GM23338 (cell line): ENCODE results near the gene RPS18. TPM values are rescaled to one million over a fixed set of nuclear protein-coding genes. Genes with fewer than 3 reads are reported as not detected.
"Not testable (repeated sequence)": the region's sequence is repeated elsewhere in the genome, so short reads cannot be mapped to it uniquely, and the experiment has no call there.

Source experiments
- ATAC-seq: fragments of 200-7000 bp; cut with Tn5 transposase; 3 replicates; pipeline ENCODE4 v1.9.1; 2020
- DNase-seq: peaks from one replicate; pipeline ENCODE4 v3.0.0-alpha.2; 2015; ENCODE audit warnings: low spot score
- H2AFZ ChIP-seq: fragments of 200-600 bp; sonication (generic); 2 replicates; pipeline ENCODE4 v1.8.0; 2016; ENCODE audit warnings: antibody characterized with exemption, mild to moderate bottlenecking, moderate library complexity
- H3F3A ChIP-seq: fragments of 200-600 bp; sonication (generic); replicated peaks from 2 replicates; pipeline ENCODE4 v1.8.0; 2017; ENCODE audit warnings: antibody characterized with exemption, mixed run types, low read depth
- H3K27ac ChIP-seq: fragments of 200-600 bp; sonication (generic); 2 replicates; pipeline ENCODE4 v1.6.1; 2016; ENCODE audit warnings: low read depth
- H3K27me3 ChIP-seq: fragments of 200-600 bp; sonication (generic); 2 replicates; pipeline ENCODE4 v1.8.0; 2016; ENCODE audit warnings: mild to moderate bottlenecking, mixed run types, moderate library complexity; ENCODE audit not compliant: insufficient read depth
- H3K36me3 ChIP-seq: fragments of 200-600 bp; sonication (generic); 2 replicates; pipeline ENCODE4 v1.8.0; 2016; ENCODE audit warnings: mild to moderate bottlenecking; ENCODE audit not compliant: insufficient read depth
- H3K4me1 ChIP-seq: fragments of 200-600 bp; sonication (generic); 2 replicates; pipeline ENCODE4 v1.8.0; 2016; ENCODE audit warnings: mild to moderate bottlenecking, moderate library complexity; ENCODE audit not compliant: insufficient read depth
- H3K4me2 ChIP-seq: fragments of 200-600 bp; sonication (generic); 2 replicates; pipeline ENCODE4 v1.7.1; 2017; ENCODE audit warnings: mixed run types
- H3K4me3 ChIP-seq: fragments of 200-600 bp; sonication (generic); 2 replicates; pipeline ENCODE4 v1.6.1; 2016; ENCODE audit warnings: mixed run types
- H3K79me2 ChIP-seq: fragments of 200-600 bp; sonication (generic); replicated peaks from 2 replicates; pipeline ENCODE4 v1.8.0; 2017; ENCODE audit warnings: mild to moderate bottlenecking; ENCODE audit not compliant: insufficient read depth
- H3K9me2 ChIP-seq: fragments of 200-600 bp; sonication (generic); 2 replicates; pipeline ENCODE4 v1.8.0; 2017; ENCODE audit not compliant: insufficient read depth
- H4K20me1 ChIP-seq: fragments of 200-600 bp; sonication (generic); replicated peaks from 2 replicates; pipeline ENCODE4 v1.8.0; 2017; ENCODE audit warnings: mild to moderate bottlenecking; ENCODE audit not compliant: insufficient read depth
- H3K27ac Mint-ChIP-seq: 2 replicates; pipeline ENCODE4 v1.8.0; 2020; ENCODE audit warnings: inconsistent platforms, mild to moderate bottlenecking, moderate library complexity, mixed read lengths
- H3K27me3 Mint-ChIP-seq: 3 replicates; pipeline ENCODE4 v1.8.0; 2022; ENCODE audit warnings: low read depth, mild to moderate bottlenecking, moderate library complexity, mixed read lengths, inconsistent platforms; ENCODE audit not compliant: insufficient read depth, poor library complexity
- H3K36me3 Mint-ChIP-seq: 3 replicates; pipeline ENCODE4 v1.8.0; 2021; ENCODE audit warnings: low read depth, mild to moderate bottlenecking, inconsistent platforms, moderate library complexity, mixed read lengths
- H3K4me1 Mint-ChIP-seq: 3 replicates; pipeline ENCODE4 v1.8.0; 2020; ENCODE audit warnings: mild to moderate bottlenecking, inconsistent platforms, mixed read lengths
- H3K4me3 Mint-ChIP-seq: 3 replicates; pipeline ENCODE4 v1.8.0; 2021; ENCODE audit warnings: moderate library complexity, mild to moderate bottlenecking, inconsistent platforms, mixed read lengths
- H3K9me3 Mint-ChIP-seq: 3 replicates; pipeline ENCODE4 v1.8.0; 2020; ENCODE audit warnings: moderate library complexity, mild to moderate bottlenecking, inconsistent platforms, mixed read lengths
- CREB1 ChIP-seq: fragments of 250-450 bp; sonication (Bioruptor Pico); IDR thresholded peaks from 2 replicates; pipeline ENCODE4 v1.5.0; 2020; ENCODE audit warnings: low read depth, mild to moderate bottlenecking, moderate library complexity
- EZH2 ChIP-seq: fragments of 200-600 bp; sonication (generic); IDR thresholded peaks from one replicate; pipeline ENCODE4 v1.8.0; 2017; ENCODE audit warnings: antibody characterized with exemption, mild to moderate bottlenecking, low read depth; ENCODE audit not compliant: unreplicated experiment
- EZH2phosphoT487 ChIP-seq: fragments of 200-600 bp; sonication (generic); IDR thresholded peaks from one replicate; pipeline ENCODE4 v1.8.1; 2018; ENCODE audit warnings: antibody characterized with exemption; ENCODE audit not compliant: unreplicated experiment
- JUNB ChIP-seq: IDR thresholded peaks from one replicate; pipeline ENCODE4 v1.6.1; 2016; ENCODE audit warnings: antibody characterized with exemption; ENCODE audit not compliant: unreplicated experiment
- NANOG ChIP-seq: IDR thresholded peaks from 2 replicates; pipeline ENCODE4 v1.6.1; 2016; ENCODE audit warnings: antibody characterized with exemption, borderline replicate concordance
- POLR2AphosphoS5 ChIP-seq: IDR thresholded peaks from 2 replicates; pipeline ENCODE4 v1.6.1; 2016; ENCODE audit warnings: antibody characterized with exemption, low read depth
- STAT1 ChIP-seq: IDR thresholded peaks from one replicate; pipeline ENCODE4 v1.6.1; 2016; ENCODE audit warnings: antibody characterized with exemption; ENCODE audit not compliant: unreplicated experiment
- ZNF114 ChIP-seq: fragments of 250-450 bp; sonication (Bioruptor Pico); IDR thresholded peaks from 2 replicates; pipeline ENCODE4 v1.5.0; 2020; ENCODE audit warnings: mild to moderate bottlenecking, moderate library complexity
- polyA plus RNA-seq: library from polyadenylated mRNA; unstranded; fragments of >200 nt; fragmentation: Nextera tagmentation; extraction: Ambion mirVana; gene quantifications from 2 replicates; pipeline ENCODE4 v1.2.1, GENCODE V29; 2016
- total RNA-seq: library from RNA; depleted of rRNA; stranded (reverse); fragments of >200 nt; shearing (Covaris generic); gene quantifications from 2 replicates; pipeline ENCODE4 v1.2.3, GENCODE V29; 2014
- TF ChIP-seq, protein P1 (sequence below): IDR thresholded peaks from 2 replicates; pipeline ENCODE4 v1.6.1; 2016; ENCODE audit warnings: antibody characterized with exemption
- TF ChIP-seq, protein P2 (sequence below), 2 experiments: fragments of 200-600 bp in 1 of 2; sonication (generic) in 1 of 2; conservative IDR thresholded peaks; 2 replicates each; pipeline versions ENCODE4 v1.5.1 to v1.6.1; 2016 to 2017; ENCODE audit warnings: antibody characterized with exemption in 2 of 2, low read depth in 2 of 2, mild to moderate bottlenecking in 2 of 2, moderate library complexity in 1 of 2

RPS18 gene
- total and polyA plus RNA-seq, 2 experiments from 2014 or later, result 2,133 to 4,776 TPM

DNA sequence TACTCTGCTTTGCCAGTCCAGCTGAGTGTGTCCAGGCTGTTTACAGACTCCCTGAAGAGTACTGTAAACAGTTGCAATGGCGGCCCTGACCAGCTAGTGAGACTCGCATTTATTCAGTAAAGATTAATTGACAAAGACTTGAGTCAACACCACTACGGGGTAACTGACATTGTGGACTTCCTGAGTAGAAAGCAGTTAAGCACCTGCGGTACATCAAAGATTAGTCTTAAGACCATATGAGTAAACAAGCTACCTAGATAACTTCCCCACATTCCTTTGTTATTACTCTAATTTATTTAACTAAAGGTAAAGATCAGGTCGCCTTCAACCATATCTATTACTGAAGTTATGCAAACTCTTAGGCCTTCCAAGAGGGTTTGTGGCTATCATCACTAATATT, 12.8 kb upstream of the RPS18 start:
- Histone ChIP-seq H3K4me1 (no peaks in the 10 kb centered on the region; the same call in 1 of the 2 replicates), H3K79me2 (no peaks in the 10 kb centered on the region), H3K9me2 (no peaks in the 10 kb centered on the region), H2AFZ (no peak overlapping the region), H3K27ac (no peak overlapping the region), H3F3A (no peaks in the 10 kb centered on the region), H3K36me3 (peaks cover 6% of the 10 kb centered on the region), H3K27me3 (no peaks in the 10 kb centered on the region), H4K20me1 (no peaks in the 10 kb centered on the region), H3K4me2 (no peak overlapping the region), H3K4me3 (no peak overlapping the region)
- ATAC-seq, result no peak
- peaks cover 49% of the 10 kb centered on the region for H3K36me3 Mint-ChIP-seq
- no peaks in the 10 kb centered on the region for H3K4me1 Mint-ChIP-seq
- TF ChIP-seq CREB1 (no peak), EZH2 (no peak), ZNF114 (CRISPR knock-in tag) (no peak), STAT1 (no peak), POLR2AphosphoS5 (no peak), NANOG (no peak), JUNB (no peak)
- TF ChIP-seq, protein P1, sequence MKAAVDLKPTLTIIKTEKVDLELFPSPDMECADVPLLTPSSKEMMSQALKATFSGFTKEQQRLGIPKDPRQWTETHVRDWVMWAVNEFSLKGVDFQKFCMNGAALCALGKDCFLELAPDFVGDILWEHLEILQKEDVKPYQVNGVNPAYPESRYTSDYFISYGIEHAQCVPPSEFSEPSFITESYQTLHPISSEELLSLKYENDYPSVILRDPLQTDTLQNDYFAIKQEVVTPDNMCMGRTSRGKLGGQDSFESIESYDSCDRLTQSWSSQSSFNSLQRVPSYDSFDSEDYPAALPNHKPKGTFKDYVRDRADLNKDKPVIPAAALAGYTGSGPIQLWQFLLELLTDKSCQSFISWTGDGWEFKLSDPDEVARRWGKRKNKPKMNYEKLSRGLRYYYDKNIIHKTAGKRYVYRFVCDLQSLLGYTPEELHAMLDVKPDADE, result no peak
- TF ChIP-seq, protein P2, sequence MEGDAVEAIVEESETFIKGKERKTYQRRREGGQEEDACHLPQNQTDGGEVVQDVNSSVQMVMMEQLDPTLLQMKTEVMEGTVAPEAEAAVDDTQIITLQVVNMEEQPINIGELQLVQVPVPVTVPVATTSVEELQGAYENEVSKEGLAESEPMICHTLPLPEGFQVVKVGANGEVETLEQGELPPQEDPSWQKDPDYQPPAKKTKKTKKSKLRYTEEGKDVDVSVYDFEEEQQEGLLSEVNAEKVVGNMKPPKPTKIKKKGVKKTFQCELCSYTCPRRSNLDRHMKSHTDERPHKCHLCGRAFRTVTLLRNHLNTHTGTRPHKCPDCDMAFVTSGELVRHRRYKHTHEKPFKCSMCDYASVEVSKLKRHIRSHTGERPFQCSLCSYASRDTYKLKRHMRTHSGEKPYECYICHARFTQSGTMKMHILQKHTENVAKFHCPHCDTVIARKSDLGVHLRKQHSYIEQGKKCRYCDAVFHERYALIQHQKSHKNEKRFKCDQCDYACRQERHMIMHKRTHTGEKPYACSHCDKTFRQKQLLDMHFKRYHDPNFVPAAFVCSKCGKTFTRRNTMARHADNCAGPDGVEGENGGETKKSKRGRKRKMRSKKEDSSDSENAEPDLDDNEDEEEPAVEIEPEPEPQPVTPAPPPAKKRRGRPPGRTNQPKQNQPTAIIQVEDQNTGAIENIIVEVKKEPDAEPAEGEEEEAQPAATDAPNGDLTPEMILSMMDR (conservative IDR thresholded peaks at IDR 0.05; ENCODE audit: low read depth in 2 of 2), result no peak
- no peaks in the 10 kb centered on the region for H3K27me3 Mint-ChIP-seq
- H3K27ac Mint-ChIP-seq, result no peak overlapping the region
- H3K9me3 Mint-ChIP-seq, result no peaks in the 10 kb centered on the region; the same call in 2 of the 3 replicates
- H3K4me3 Mint-ChIP-seq, result no peak overlapping the region
- no peak for DNase-seq

DNA sequence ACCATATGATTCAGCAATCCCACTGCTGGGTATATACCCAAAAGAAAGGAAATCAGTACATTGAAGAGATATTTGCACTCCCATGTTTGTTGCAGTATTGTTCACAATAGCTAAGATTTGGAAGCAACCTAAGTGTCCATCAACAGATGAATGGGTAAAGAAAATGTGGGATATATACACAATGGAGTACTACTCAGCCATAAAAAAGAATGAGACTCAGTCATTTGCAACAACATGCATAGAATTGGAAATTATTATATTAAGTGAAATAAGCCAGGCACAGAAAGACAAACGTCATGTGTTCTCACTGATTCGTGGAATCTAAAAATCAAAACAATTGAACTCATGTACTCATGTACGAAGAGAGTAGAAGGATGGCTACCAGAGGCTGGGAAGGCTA, 9.4 kb upstream of the RPS18 start:
- H3K4me2 ChIP-seq, H3K27ac ChIP-seq: not testable (repeated sequence)
- peaks cover 60% of the 10 kb centered on the region for H3K36me3 Mint-ChIP-seq

GRCh38 chr6:33264015-33264414, 7.9 kb upstream of the RPS18 start:
- Histone ChIP-seq H3F3A (no peaks in the 10 kb centered on the region), H3K36me3 (peaks cover 16% of the 10 kb centered on the region), H3K27me3 (no peaks in the 10 kb centered on the region), H3K79me2 (no peaks in the 10 kb centered on the region), H3K4me2 (no peak overlapping the region), H3K9me2 (no peaks in the 10 kb centered on the region), H3K27ac (no peak overlapping the region), H3K4me3 (no peak overlapping the region), H4K20me1 (no peaks in the 10 kb centered on the region), H3K4me1 (no peaks in the 10 kb centered on the region), H2AFZ (no peak overlapping the region)
- peaks cover 2% of the 10 kb centered on the region for H3K27me3 Mint-ChIP-seq
- no peak overlapping the region for H3K4me3 Mint-ChIP-seq
- TF ChIP-seq, protein P1, result no peak
- TF ChIP-seq EZH2phosphoT487, result no peak
- no peak overlapping the region for H3K27ac Mint-ChIP-seq
- ATAC-seq (no peak), DNase-seq (no peak)
- H3K36me3 Mint-ChIP-seq, result peaks cover 64% of the 10 kb centered on the region
- H3K9me3 Mint-ChIP-seq, result no peaks in the 10 kb centered on the region
- H3K4me1 Mint-ChIP-seq, result no peaks in the 10 kb centered on the region; the same call in 2 of the 3 replicates

More for the DNA sequence above, 9.4 kb upstream of the RPS18 start:
- H3K4me1 Mint-ChIP-seq, H4K20me1 ChIP-seq, H3K27me3 Mint-ChIP-seq, H3K27ac Mint-ChIP-seq, H3K4me3 ChIP-seq, H3K9me3 Mint-ChIP-seq, H2AFZ ChIP-seq, ATAC-seq, H3K79me2 ChIP-seq, H3K4me1 ChIP-seq, H3K27me3 ChIP-seq, DNase-seq, H3K36me3 ChIP-seq, H3K9me2 ChIP-seq, H3K4me3 Mint-ChIP-seq, H3F3A ChIP-seq: not testable (repeated sequence)
